Activated CD4-positive, alpha-beta T cell treated with anti-CD3 and anti-CD28 coated beads, Interleukin-10, Interleukin-2, amounts not matched to agents 100 ng/mL and 50 ng/mL, durations not matched to agents 16 hours and 8 hours (primary cell): ENCODE data around the gene LILRA1.
"Not testable (repeated sequence)": the region's sequence is repeated elsewhere in the genome, so short reads cannot be mapped to it uniquely, and the experiment has no call there.

Experiments
- DNase-seq: peaks from one replicate; pipeline ENCODE4 v3.0.0-alpha.2; 2020

The LILRA1 gene

GRCh38 chr19:54593445-54593844, at the start of gene LILRA1:
Gene LILRA1, plus strand, starts transcription at chr19:54593632. Its CDS starts 613 bp downstream, at chr19:54594245.
- DNase-seq = not testable (repeated sequence)

GRCh38 chr19:54548806-54549205, 44.6 kb upstream of the LILRA1 start:
- DNase-seq = no peak

- DNase-seq = no peak
Observed at GRCh38 chr19:54549224-54549623, 44.2 kb upstream of the LILRA1 start.

- DNase-seq = peak; percentile 40
Observed at GRCh38 chr19:54551293-54551692, 42.1 kb upstream of the LILRA1 start.

GRCh38 chr19:54551950-54552912, 41.2 kb upstream of the LILRA1 start:
- no peak for DNase-seq

GRCh38 chr19:54552913-54553310, 40.5 kb upstream of the LILRA1 start:
- DNase-seq = no peak

- no peak for DNase-seq
Observed at GRCh38 chr19:54554006-54554405, 39.4 kb upstream of the LILRA1 start.

- DNase-seq = no peak
Observed at GRCh38 chr19:54554896-54555295, 38.5 kb upstream of the LILRA1 start.

- DNase-seq = no peak
Observed at GRCh38 chr19:54556194-54556593, 37.2 kb upstream of the LILRA1 start.

GRCh38 chr19:54558339-54558738, 35.1 kb upstream of the LILRA1 start:
- DNase-seq = no peak

- DNase-seq = no peak
Observed at GRCh38 chr19:54560881-54561385, 32.5 kb upstream of the LILRA1 start.

- no peak for DNase-seq
Observed at GRCh38 chr19:54561840-54562239, 31.6 kb upstream of the LILRA1 start.

- DNase-seq = not testable (repeated sequence)
Observed at GRCh38 chr19:54563206-54563605, 30.2 kb upstream of the LILRA1 start.

GRCh38 chr19:54570316-54570715, 23.1 kb upstream of the LILRA1 start:
- no peak for DNase-seq

GRCh38 chr19:54571715-54572615, 21.5 kb upstream of the LILRA1 start:
- DNase-seq = not testable (repeated sequence)

- DNase-seq = no peak
Observed at GRCh38 chr19:54572696-54573311, 20.6 kb upstream of the LILRA1 start.

GRCh38 chr19:54573330-54573872, 20.0 kb upstream of the LILRA1 start, which contains the start of gene LILRA2:
Gene LILRA2, plus strand, starts transcription at chr19:54573790. Its CDS starts 89 bp downstream, at chr19:54573879.
- DNase-seq = no peak

- DNase-seq = no peak
Observed at GRCh38 chr19:54574051-54574450, 19.4 kb upstream of the LILRA1 start.

GRCh38 chr19:54574527-54575056, 18.8 kb upstream of the LILRA1 start:
- no peak for DNase-seq

GRCh38 chr19:54575205-54575604, 18.2 kb upstream of the LILRA1 start:
- DNase-seq = not testable (repeated sequence)

GRCh38 chr19:54576411-54576976, 16.9 kb upstream of the LILRA1 start:
- no peak for DNase-seq

- no peak for DNase-seq
Observed at GRCh38 chr19:54577334-54577733, 16.1 kb upstream of the LILRA1 start.
